Nasal cavity respiratory epithelium epithelial cell of viscerocranial mucosa (primary cell): ENCODE results near the gene TMEM11. TPM values are rescaled to one million over a fixed set of nuclear protein-coding genes. Genes with fewer than 3 reads are reported as not detected.

Experiments used
- total RNA-seq: library from RNA; depleted of rRNA; stranded (reverse); fragments of >200 nt; gene quantifications from 2 replicates; pipeline ENCODE4 v1.2.3, GENCODE V29; 2014

Gene TMEM11
- total RNA-seq = 17.0 and 23.2 TPM in 2 replicates

GRCh38 chr17:21214015-21214776, at the start of gene TMEM11:
TSS of gene TMEM11 (minus strand) at chr17:21214161. CDS start at chr17:21214152, 9 bp downstream.

GRCh38 chr17:21252796-21253645, 39.1 kb upstream of the TMEM11 start, which contains the start of gene NATD1:
TSS of gene NATD1 (minus strand) at chr17:21253410. CDS start at chr17:21253264, 146 bp downstream.

Other genes starting within 250 kb of the TMEM11 start
- 156 and 273 TPM in 2 replicates for gene USP22, start 171.2 kb downstream of the TMEM11 start, total RNA-seq
- 16.5 and 23.2 TPM in 2 replicates for gene DHRS7B, start 87.2 kb downstream of the TMEM11 start, total RNA-seq
- 1.0 and 3.1 TPM in 2 replicates for gene NATD1, start 39.2 kb upstream of the TMEM11 start, total RNA-seq
- gene MAP2K3, start 70.5 kb upstream of the TMEM11 start, total RNA-seq = 6.5 and 21.6 TPM in 2 replicates
- 0.34 and 1.00 TPM in 2 replicates for gene KCNJ12, start 162.2 kb upstream of the TMEM11 start, total RNA-seq